ENCODE data around the gene TRAF3.
"Not testable (repeated sequence)": the region's sequence is repeated elsewhere in the genome, so short reads cannot be mapped to it uniquely, and the experiment has no call there.

Gene TRAF3

GRCh38 chr14:102873131-102873530, 95.9 kb downstream of the TRAF3 start:
- DNase-seq: no peak
- peaks cover 70% of the 10 kb centered on the region for H3K36me3 ChIP-seq (ENCODE audit: control insufficient read depth, insufficient read depth, low read length)
- no peaks in the 10 kb centered on the region for H3K4me1 ChIP-seq (ENCODE audit: control insufficient read depth, insufficient read depth, low read length, poor library complexity, severe bottlenecking)
- H3K9me3 ChIP-seq (ENCODE audit: control insufficient read depth, low read length): no peaks in the 10 kb centered on the region
- no peaks in the 10 kb centered on the region for H3K27me3 ChIP-seq (replicated peaks; ENCODE audit: control insufficient read depth, insufficient read depth, low read length, poor library complexity, severe bottlenecking)
- no peak overlapping the region for H3K4me3 ChIP-seq (ENCODE audit: insufficient read depth, low read depth, low read length, poor library complexity, severe bottlenecking)
- no peak overlapping the region for H3K27ac ChIP-seq (ENCODE audit: insufficient read depth, low read length, poor library complexity, severe bottlenecking)

GRCh38 chr14:102873546-102874061, 96.4 kb downstream of the TRAF3 start:
- H3K4me3 ChIP-seq (ENCODE audit: insufficient read depth, low read depth, low read length, poor library complexity, severe bottlenecking): no peak overlapping the region
- DNase-seq: no peak
- no peak overlapping the region for H3K27ac ChIP-seq (ENCODE audit: insufficient read depth, low read length, poor library complexity, severe bottlenecking)
- H3K4me1 ChIP-seq (ENCODE audit: control insufficient read depth, insufficient read depth, low read length, poor library complexity, severe bottlenecking): no peaks in the 10 kb centered on the region
- peaks cover 74% of the 10 kb centered on the region for H3K36me3 ChIP-seq (ENCODE audit: control insufficient read depth, insufficient read depth, low read length)
- no peaks in the 10 kb centered on the region for H3K27me3 ChIP-seq (replicated peaks; ENCODE audit: control insufficient read depth, insufficient read depth, low read length, poor library complexity, severe bottlenecking)
- H3K9me3 ChIP-seq (ENCODE audit: control insufficient read depth, low read length): no peaks in the 10 kb centered on the region

GRCh38 chr14:102875652-102876051, 98.4 kb downstream of the TRAF3 start:
- DNase-seq: no peak
- Histone ChIP-seq H3K27me3 (replicated peaks; ENCODE audit: control insufficient read depth, insufficient read depth, low read length, poor library complexity, severe bottlenecking) (no peaks in the 10 kb centered on the region), H3K4me1 (ENCODE audit: control insufficient read depth, insufficient read depth, low read length, poor library complexity, severe bottlenecking) (no peaks in the 10 kb centered on the region), H3K9me3 (ENCODE audit: control insufficient read depth, low read length) (no peaks in the 10 kb centered on the region), H3K36me3 (ENCODE audit: control insufficient read depth, insufficient read depth, low read length) (peaks cover 75% of the 10 kb centered on the region), H3K27ac (ENCODE audit: insufficient read depth, low read length, poor library complexity, severe bottlenecking) (no peak overlapping the region), H3K4me3 (ENCODE audit: insufficient read depth, low read depth, low read length, poor library complexity, severe bottlenecking) (no peak overlapping the region)

GRCh38 chr14:102877511-102877910, 100.3 kb downstream of the TRAF3 start:
- H3K4me1 ChIP-seq (ENCODE audit: control insufficient read depth, insufficient read depth, low read length, poor library complexity, severe bottlenecking); H3K4me3 ChIP-seq (ENCODE audit: insufficient read depth, low read depth, low read length, poor library complexity, severe bottlenecking); DNase-seq; H3K9me3 ChIP-seq (ENCODE audit: control insufficient read depth, low read length); H3K27ac ChIP-seq (ENCODE audit: insufficient read depth, low read length, poor library complexity, severe bottlenecking); H3K27me3 ChIP-seq (replicated peaks; ENCODE audit: control insufficient read depth, insufficient read depth, low read length, poor library complexity, severe bottlenecking): not testable (repeated sequence)
- peaks cover 56% of the 10 kb centered on the region for H3K36me3 ChIP-seq (ENCODE audit: control insufficient read depth, insufficient read depth, low read length)

GRCh38 chr14:102878174-102878969, 101.1 kb downstream of the TRAF3 start:
- no peaks in the 10 kb centered on the region for H3K9me3 ChIP-seq (ENCODE audit: control insufficient read depth, low read length)
- H3K36me3 ChIP-seq (ENCODE audit: control insufficient read depth, insufficient read depth, low read length): peaks cover 53% of the 10 kb centered on the region
- no peak for DNase-seq
- H3K4me1 ChIP-seq (ENCODE audit: control insufficient read depth, insufficient read depth, low read length, poor library complexity, severe bottlenecking): no peaks in the 10 kb centered on the region
- H3K4me3 ChIP-seq (ENCODE audit: insufficient read depth, low read depth, low read length, poor library complexity, severe bottlenecking): no peak overlapping the region
- no peaks in the 10 kb centered on the region for H3K27me3 ChIP-seq (replicated peaks; ENCODE audit: control insufficient read depth, insufficient read depth, low read length, poor library complexity, severe bottlenecking)
- no peak overlapping the region for H3K27ac ChIP-seq (ENCODE audit: insufficient read depth, low read length, poor library complexity, severe bottlenecking)

GRCh38 chr14:102878970-102879460, 101.8 kb downstream of the TRAF3 start:
- no peaks in the 10 kb centered on the region for H3K9me3 ChIP-seq (ENCODE audit: control insufficient read depth, low read length)
- no peak overlapping the region for H3K27ac ChIP-seq (ENCODE audit: insufficient read depth, low read length, poor library complexity, severe bottlenecking)
- no peaks in the 10 kb centered on the region for H3K27me3 ChIP-seq (replicated peaks; ENCODE audit: control insufficient read depth, insufficient read depth, low read length, poor library complexity, severe bottlenecking)
- no peak overlapping the region for H3K4me3 ChIP-seq (ENCODE audit: insufficient read depth, low read depth, low read length, poor library complexity, severe bottlenecking)
- H3K36me3 ChIP-seq (ENCODE audit: control insufficient read depth, insufficient read depth, low read length): peaks cover 47% of the 10 kb centered on the region
- no peak for DNase-seq
- H3K4me1 ChIP-seq (ENCODE audit: control insufficient read depth, insufficient read depth, low read length, poor library complexity, severe bottlenecking): no peaks in the 10 kb centered on the region

- no peaks in the 10 kb centered on the region for H3K4me1 ChIP-seq (ENCODE audit: control insufficient read depth, insufficient read depth, low read length, poor library complexity, severe bottlenecking)
- no peaks in the 10 kb centered on the region for H3K9me3 ChIP-seq (ENCODE audit: control insufficient read depth, low read length)
- H3K27ac ChIP-seq (ENCODE audit: insufficient read depth, low read length, poor library complexity, severe bottlenecking): no peak overlapping the region
- DNase-seq: no peak
- H3K36me3 ChIP-seq (ENCODE audit: control insufficient read depth, insufficient read depth, low read length): peaks cover 51% of the 10 kb centered on the region
- H3K27me3 ChIP-seq (replicated peaks; ENCODE audit: control insufficient read depth, insufficient read depth, low read length, poor library complexity, severe bottlenecking): no peaks in the 10 kb centered on the region
- no peak overlapping the region for H3K4me3 ChIP-seq (ENCODE audit: insufficient read depth, low read depth, low read length, poor library complexity, severe bottlenecking)
Observed at GRCh38 chr14:102882226-102882906, 105.1 kb downstream of the TRAF3 start.

GRCh38 chr14:102883089-102883541, 105.9 kb downstream of the TRAF3 start:
- Histone ChIP-seq H3K36me3 (ENCODE audit: control insufficient read depth, insufficient read depth, low read length) (peaks cover 49% of the 10 kb centered on the region), H3K27me3 (replicated peaks; ENCODE audit: control insufficient read depth, insufficient read depth, low read length, poor library complexity, severe bottlenecking) (no peaks in the 10 kb centered on the region), H3K27ac (ENCODE audit: insufficient read depth, low read length, poor library complexity, severe bottlenecking) (no peak overlapping the region), H3K4me3 (ENCODE audit: insufficient read depth, low read depth, low read length, poor library complexity, severe bottlenecking) (no peak overlapping the region), H3K4me1 (ENCODE audit: control insufficient read depth, insufficient read depth, low read length, poor library complexity, severe bottlenecking) (no peaks in the 10 kb centered on the region), H3K9me3 (ENCODE audit: control insufficient read depth, low read length) (no peaks in the 10 kb centered on the region)
- DNase-seq: no peak

GRCh38 chr14:102883554-102883953, 106.3 kb downstream of the TRAF3 start:
- Histone ChIP-seq H3K4me1 (ENCODE audit: control insufficient read depth, insufficient read depth, low read length, poor library complexity, severe bottlenecking) (no peaks in the 10 kb centered on the region), H3K27me3 (replicated peaks; ENCODE audit: control insufficient read depth, insufficient read depth, low read length, poor library complexity, severe bottlenecking) (no peaks in the 10 kb centered on the region), H3K4me3 (ENCODE audit: insufficient read depth, low read depth, low read length, poor library complexity, severe bottlenecking) (no peak overlapping the region), H3K27ac (ENCODE audit: insufficient read depth, low read length, poor library complexity, severe bottlenecking) (no peak overlapping the region), H3K9me3 (ENCODE audit: control insufficient read depth, low read length) (no peaks in the 10 kb centered on the region), H3K36me3 (ENCODE audit: control insufficient read depth, insufficient read depth, low read length) (peaks cover 49% of the 10 kb centered on the region)
- DNase-seq: no peak

Data from effector memory CD4-positive, alpha-beta T cell (primary cell).